Caco-2 (cell line): ENCODE measurements around the gene AIF1L. TPM values are rescaled to one million over a fixed set of nuclear protein-coding genes. Genes with fewer than 3 reads are reported as not detected.

ENCODE experiments used
- BruUV-seq: library from RNA; stranded (reverse); fragments of 400-500 nt; replicated peaks from 2 replicates; lab custom pipeline; 2021; lab: Mats Ljungman, UMichigan
- CTCF ChIA-PET: fragments of 300-600 bp; sonication (Branson Sonifier 250); formaldehyde crosslinking; loops from one replicate; lab custom pipeline; 2022; ENCODE audit warnings: antibody characterized with exemption; lab: Charles Lee
- POLR2A ChIA-PET: fragments of 300-600 bp; sonication (Branson Sonifier 250); formaldehyde crosslinking; loops from one replicate; lab custom pipeline; 2022; ENCODE audit warnings: antibody characterized with exemption; lab: Charles Lee
- DNase-seq, 2 experiments: peaks; one replicate each; pipeline versions ENCODE4 v3.0.0 to v3.0.0-alpha.2; 2020 to 2022
- H3K27me3 ChIP-seq: replicated peaks from 2 replicates; pipeline ENCODE4 v1.6.0; 2011; ENCODE audit warnings: low read length; ENCODE audit not compliant: control insufficient read depth, insufficient read depth
- H3K36me3 ChIP-seq: 2 replicates; pipeline ENCODE4 v1.5.1; 2011; ENCODE audit warnings: low read length; ENCODE audit not compliant: control insufficient read depth, insufficient read depth
- H3K4me1 ChIP-seq: fragments of 250-450 bp; sonication (Bioruptor Pico); 2 replicates; pipeline ENCODE4 v1.5.1; 2020; ENCODE audit warnings: mild to moderate bottlenecking
- H3K4me3 ChIP-seq: 2 replicates; pipeline ENCODE4 v1.5.1; 2011; ENCODE audit warnings: low read depth, mild to moderate bottlenecking, control low read depth, low read length
- H3K9me3 ChIP-seq: fragments of 250-450 bp; sonication (Bioruptor Pico); 2 replicates; pipeline ENCODE4 v1.5.1; 2020; ENCODE audit warnings: mild to moderate bottlenecking, moderate library complexity
- H3K27ac Mint-ChIP-seq: one replicate; pipeline ENCODE4 v1.8.0; 2022; ENCODE audit warnings: mixed read lengths; ENCODE audit not compliant: unreplicated experiment
- H3K27me3 Mint-ChIP-seq: one replicate; pipeline ENCODE4 v1.8.0; 2022; ENCODE audit warnings: mixed read lengths; ENCODE audit not compliant: insufficient read depth, unreplicated experiment
- H3K36me3 Mint-ChIP-seq: one replicate; pipeline ENCODE4 v1.8.0; 2022; ENCODE audit warnings: mild to moderate bottlenecking, mixed read lengths; ENCODE audit not compliant: insufficient read depth, unreplicated experiment
- H3K4me1 Mint-ChIP-seq: one replicate; pipeline ENCODE4 v1.8.0; 2022; ENCODE audit warnings: low read depth, mixed read lengths; ENCODE audit not compliant: unreplicated experiment
- H3K4me3 Mint-ChIP-seq: one replicate; pipeline ENCODE4 v1.8.0; 2022; ENCODE audit warnings: mild to moderate bottlenecking, moderate library complexity, mixed read lengths; ENCODE audit not compliant: unreplicated experiment
- H3K9me3 Mint-ChIP-seq: one replicate; pipeline ENCODE4 v1.8.0; 2022; ENCODE audit warnings: mixed read lengths; ENCODE audit not compliant: unreplicated experiment
- CTCF ChIP-seq, 2 experiments: fragments of 200-600 bp in 1 of 2; IDR thresholded peaks; 1 replicate in 1 of 2; 2 replicates in 1 of 2; pipeline versions ENCODE4 v1.5.1 to v1.8.0; 2011 to 2022; ENCODE audit warnings: antibody characterized with exemption in 1 of 2, control low read depth in 1 of 2, inconsistent platforms in 1 of 2, low read depth in 1 of 2, low read length in 1 of 2, mild to moderate bottlenecking in 1 of 2, moderate library complexity in 1 of 2; ENCODE audit not compliant: insufficient read depth in 1 of 2, severe bottlenecking in 1 of 2, unreplicated experiment in 1 of 2
- intact Hi-C: fragments of 100-400 bp; cut with micrococcal nuclease; formaldehyde crosslinking; loops from one replicate; pipeline ENCODE4 v1.10.0; 2022; ENCODE audit not compliant: unreplicated experiment
- total RNA-seq: library from RNA; stranded (reverse); gene quantifications from 2 replicates; pipeline ENCODE4 v1.2.3, GENCODE V29; 2022

AIF1L gene
- total RNA-seq, 1 experiment from 2014 or later = 20.8 TPM

- Histone ChIP-seq H3K4me1 (no peaks in the 10 kb centered on the region), H3K27me3 (no peaks in the 10 kb centered on the region), H3K36me3 (no peaks in the 10 kb centered on the region), H3K9me3 (no peaks in the 10 kb centered on the region), H3K4me3 (no peak overlapping the region)
- Mint-ChIP-seq H3K27me3 (no peaks in the 10 kb centered on the region), H3K4me3 (no peak overlapping the region), H3K4me1 (no peaks in the 10 kb centered on the region), H3K27ac (no peak overlapping the region), H3K36me3 (no peaks in the 10 kb centered on the region), H3K9me3 (no peaks in the 10 kb centered on the region)
- no TSS peak for BruUV-seq
- ChIA-PET POLR2A (no interaction called here), CTCF (no interaction called here)
- no peak for TF ChIP-seq CTCF (IDR thresholded peaks at IDR 0.05; ENCODE audit: insufficient read depth in 1 of 2, low read depth in 1 of 2, low read length in 1 of 2, severe bottlenecking in 1 of 2, unreplicated experiment in 1 of 2)
- intact Hi-C loops = no loop called here
- no peak for DNase-seq
Measured at GRCh38 chr9:131076347-131077195, 19.8 kb upstream of the AIF1L start.

DNA sequence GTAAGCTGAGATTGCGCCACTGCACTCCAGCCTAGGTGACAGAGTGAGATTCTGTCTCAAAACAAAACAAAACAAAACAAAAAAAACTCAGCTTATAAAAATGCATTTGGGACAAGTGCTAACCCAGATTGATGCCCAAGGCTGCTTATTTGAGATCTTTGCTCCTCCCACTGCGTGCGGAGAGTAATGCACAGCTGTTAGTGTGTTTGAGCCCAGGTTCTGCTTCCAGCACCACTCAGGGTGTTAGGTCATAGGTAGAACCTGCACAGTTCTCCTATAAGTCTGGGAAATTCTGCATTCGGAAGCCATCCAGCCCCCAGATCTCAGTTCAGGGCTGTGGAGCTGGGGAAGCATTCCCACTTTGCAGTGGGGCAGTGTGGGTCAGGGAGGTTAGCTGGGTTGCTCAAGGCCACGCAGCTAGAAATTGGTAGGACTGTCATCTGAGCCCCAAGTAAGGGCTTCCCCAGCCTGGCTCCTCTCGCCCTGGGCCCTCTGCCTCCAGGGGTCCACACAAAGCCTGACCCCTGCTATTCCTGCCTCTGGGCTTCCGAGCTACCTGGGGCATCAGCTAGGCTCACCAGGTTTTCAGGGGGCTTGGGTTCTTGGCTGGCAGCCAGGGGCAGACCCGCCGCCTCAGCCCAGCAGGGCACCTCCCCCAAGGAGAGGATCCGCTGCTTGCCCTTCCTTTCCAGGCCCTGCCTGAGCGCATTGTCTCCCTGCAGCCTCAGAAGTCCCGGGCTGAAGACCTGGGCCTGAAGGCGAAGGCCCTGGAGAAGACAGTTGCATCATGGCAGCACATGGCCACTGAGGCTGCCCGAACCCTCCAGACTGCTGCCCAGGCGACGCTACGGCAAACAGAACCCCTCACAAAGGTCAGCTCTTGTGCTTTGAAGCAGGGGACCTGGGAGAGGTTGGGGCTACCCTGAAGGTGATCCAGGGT lies 17.6 kb upstream of the AIF1L start:
- no TSS peak for BruUV-seq
- Histone ChIP-seq H3K27me3 (no peaks in the 10 kb centered on the region), H3K36me3 (no peaks in the 10 kb centered on the region), H3K9me3 (no peaks in the 10 kb centered on the region), H3K4me1 (no peaks in the 10 kb centered on the region), H3K4me3 (no peak overlapping the region)
- no peaks in the 10 kb centered on the region for H3K36me3 Mint-ChIP-seq
- H3K9me3 Mint-ChIP-seq = no peaks in the 10 kb centered on the region
- POLR2A ChIA-PET = no interaction called here
- no peaks in the 10 kb centered on the region for H3K27me3 Mint-ChIP-seq
- no peak overlapping the region for H3K4me3 Mint-ChIP-seq
- H3K27ac Mint-ChIP-seq = no peak overlapping the region
- intact Hi-C loops = no loop called here
- CTCF ChIA-PET = no interaction called here
- no peak for DNase-seq
- no peaks in the 10 kb centered on the region for H3K4me1 Mint-ChIP-seq
- no peak for TF ChIP-seq CTCF (IDR thresholded peaks at IDR 0.05; ENCODE audit: insufficient read depth in 1 of 2, low read depth in 1 of 2, low read length in 1 of 2, severe bottlenecking in 1 of 2, unreplicated experiment in 1 of 2)

DNA sequence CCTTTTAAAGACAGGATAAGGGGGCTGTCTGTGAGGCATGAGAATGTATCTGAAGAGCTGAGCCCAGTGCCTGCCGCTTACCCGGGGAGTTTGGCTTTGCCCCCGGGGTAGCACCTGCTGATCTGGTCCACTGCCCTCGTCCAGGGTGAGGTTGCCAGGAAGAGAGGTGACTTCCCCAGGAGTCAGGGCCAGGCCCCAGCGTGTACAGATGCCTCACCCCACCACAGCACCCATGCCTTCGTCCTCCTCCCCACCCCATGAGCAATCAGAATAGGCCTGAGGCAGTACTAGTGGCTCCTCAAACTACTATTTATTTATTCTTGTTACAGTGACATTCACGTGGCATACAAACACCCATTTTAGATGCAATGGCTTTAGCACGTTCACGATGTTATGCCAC lies 15.7 kb upstream of the AIF1L start:
- no peak for DNase-seq
- BruUV-seq = no TSS peak

More for the DNA sequence above, 15.7 kb upstream of the AIF1L start:
- Mint-ChIP-seq H3K9me3 (no peaks in the 10 kb centered on the region), H3K27ac (no peak overlapping the region), H3K4me3 (no peak overlapping the region), H3K36me3 (no peaks in the 10 kb centered on the region), H3K4me1 (no peaks in the 10 kb centered on the region), H3K27me3 (no peaks in the 10 kb centered on the region)
- Histone ChIP-seq H3K9me3 (no peaks in the 10 kb centered on the region), H3K36me3 (no peaks in the 10 kb centered on the region), H3K4me1 (no peaks in the 10 kb centered on the region), H3K4me3 (no peak overlapping the region), H3K27me3 (no peaks in the 10 kb centered on the region)
- CTCF ChIA-PET = no interaction called here
- POLR2A ChIA-PET = no interaction called here
- TF ChIP-seq CTCF (IDR thresholded peaks at IDR 0.05; ENCODE audit: insufficient read depth in 1 of 2, low read depth in 1 of 2, low read length in 1 of 2, severe bottlenecking in 1 of 2, unreplicated experiment in 1 of 2) = no peak
- intact Hi-C loops = no loop called here
